RWPE2 (cell line): Measurements from ENCODE around the gene OAT.
"Not testable (repeated sequence)": the region's sequence is repeated elsewhere in the genome, so short reads cannot be mapped to it uniquely, and the experiment has no call there.

Experiments
- ATAC-seq: fragments of 200-7000 bp; cut with Tn5 transposase; 3 replicates; pipeline ENCODE4 v1.9.1; 2021; ENCODE audit warnings: low read depth
- DNase-seq: peaks from one replicate; pipeline ENCODE4 v3.0.0-alpha.2; 2020; ENCODE audit warnings: low spot score
- H3K27ac ChIP-seq: fragments of 450-650 bp; 2 replicates; pipeline ENCODE4 v1.5.1; 2017; ENCODE audit warnings: mild to moderate bottlenecking; ENCODE audit not compliant: poor library complexity, severe bottlenecking
- H3K27me3 ChIP-seq: fragments of 250-450 bp; sonication (Bioruptor Pico); 2 replicates; pipeline ENCODE4 v1.5.1; 2021; ENCODE audit warnings: mild to moderate bottlenecking, moderate library complexity; ENCODE audit not compliant: insufficient read depth, poor library complexity, severe bottlenecking
- H3K36me3 ChIP-seq: fragments of 250-450 bp; sonication (Bioruptor Pico); 2 replicates; pipeline ENCODE4 v1.5.1; 2020; ENCODE audit warnings: low read depth, mild to moderate bottlenecking, moderate library complexity
- H3K4me1 ChIP-seq: fragments of 250-450 bp; sonication (Bioruptor Pico); 2 replicates; pipeline ENCODE4 v1.5.1; 2021; ENCODE audit warnings: mild to moderate bottlenecking, moderate library complexity; ENCODE audit not compliant: insufficient read depth, poor library complexity, severe bottlenecking
- H3K4me3 ChIP-seq: fragments of 250-450 bp; sonication (Bioruptor Pico); 2 replicates; pipeline ENCODE4 v1.5.1; 2021; ENCODE audit warnings: mild to moderate bottlenecking, moderate library complexity; ENCODE audit not compliant: severe bottlenecking
- H3K9me3 ChIP-seq: fragments of 250-450 bp; sonication (Bioruptor Pico); 2 replicates; pipeline ENCODE4 v1.5.1; 2021; ENCODE audit warnings: mild to moderate bottlenecking, moderate library complexity; ENCODE audit not compliant: severe bottlenecking
- TF ChIP-seq, protein P1 (sequence below): fragments of 450-650 bp; IDR thresholded peaks from one replicate; pipeline ENCODE4 v1.5.1; 2017; ENCODE audit warnings: mild to moderate bottlenecking, moderate library complexity; ENCODE audit not compliant: poor library complexity, severe bottlenecking

Gene OAT

DNA sequence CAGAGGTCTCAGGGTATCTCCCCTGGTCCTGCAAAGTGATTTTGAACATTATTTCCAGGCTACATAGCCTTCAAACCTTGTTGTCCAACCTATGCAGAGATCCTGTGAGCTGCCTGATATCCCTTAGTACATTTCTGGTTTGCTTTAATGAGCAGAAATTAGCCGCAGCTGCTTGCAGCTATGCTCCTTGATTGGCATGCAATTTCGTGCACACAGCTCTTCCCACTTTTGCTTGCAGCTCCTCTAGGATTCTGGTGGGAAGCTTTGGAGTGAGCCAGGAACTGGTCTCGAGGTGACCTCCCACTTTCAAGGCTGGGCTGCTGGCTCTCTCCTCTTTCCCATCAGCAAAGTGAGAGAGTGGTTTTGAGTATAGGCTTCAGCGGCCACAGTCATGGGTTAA lies 45.8 kb downstream of the OAT start:
- Histone ChIP-seq H3K9me3 (no peaks in the 10 kb centered on the region), H3K36me3 (no peaks in the 10 kb centered on the region), H3K27me3 (no peaks in the 10 kb centered on the region), H3K27ac (no peak overlapping the region), H3K4me1 (no peaks in the 10 kb centered on the region), H3K4me3 (no peak overlapping the region)
- ATAC-seq, result no peak
- TF ChIP-seq, protein P1, sequence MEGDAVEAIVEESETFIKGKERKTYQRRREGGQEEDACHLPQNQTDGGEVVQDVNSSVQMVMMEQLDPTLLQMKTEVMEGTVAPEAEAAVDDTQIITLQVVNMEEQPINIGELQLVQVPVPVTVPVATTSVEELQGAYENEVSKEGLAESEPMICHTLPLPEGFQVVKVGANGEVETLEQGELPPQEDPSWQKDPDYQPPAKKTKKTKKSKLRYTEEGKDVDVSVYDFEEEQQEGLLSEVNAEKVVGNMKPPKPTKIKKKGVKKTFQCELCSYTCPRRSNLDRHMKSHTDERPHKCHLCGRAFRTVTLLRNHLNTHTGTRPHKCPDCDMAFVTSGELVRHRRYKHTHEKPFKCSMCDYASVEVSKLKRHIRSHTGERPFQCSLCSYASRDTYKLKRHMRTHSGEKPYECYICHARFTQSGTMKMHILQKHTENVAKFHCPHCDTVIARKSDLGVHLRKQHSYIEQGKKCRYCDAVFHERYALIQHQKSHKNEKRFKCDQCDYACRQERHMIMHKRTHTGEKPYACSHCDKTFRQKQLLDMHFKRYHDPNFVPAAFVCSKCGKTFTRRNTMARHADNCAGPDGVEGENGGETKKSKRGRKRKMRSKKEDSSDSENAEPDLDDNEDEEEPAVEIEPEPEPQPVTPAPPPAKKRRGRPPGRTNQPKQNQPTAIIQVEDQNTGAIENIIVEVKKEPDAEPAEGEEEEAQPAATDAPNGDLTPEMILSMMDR, result no peak
- DNase-seq, result peak; percentile 7

DNA sequence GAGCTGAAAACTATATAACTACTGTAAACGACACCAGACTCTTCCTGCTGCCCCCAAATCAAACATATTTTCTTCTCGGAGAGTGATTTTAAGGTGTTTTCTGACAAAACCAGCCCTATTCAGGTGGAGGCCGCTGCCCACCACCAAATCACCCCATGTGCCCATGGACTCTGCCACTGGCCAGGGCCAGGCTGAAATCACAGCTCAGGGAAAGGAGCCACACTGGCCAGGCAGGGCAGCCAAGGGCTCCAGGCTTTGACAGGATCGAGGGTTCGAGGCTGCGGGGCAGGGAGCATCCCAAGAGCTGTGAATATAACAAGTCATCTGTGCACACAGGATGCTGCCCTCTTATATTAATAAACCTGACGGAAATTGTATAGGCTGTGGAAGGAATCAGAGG lies 48.3 kb downstream of the OAT start:
- Histone ChIP-seq H3K4me3 (no peak overlapping the region), H3K27ac (no peak overlapping the region), H3K27me3 (no peaks in the 10 kb centered on the region), H3K36me3 (no peaks in the 10 kb centered on the region), H3K4me1 (no peaks in the 10 kb centered on the region), H3K9me3 (no peaks in the 10 kb centered on the region)
- DNase-seq, result no peak
- TF ChIP-seq, protein P1, result no peak
- ATAC-seq, result no peak

DNA sequence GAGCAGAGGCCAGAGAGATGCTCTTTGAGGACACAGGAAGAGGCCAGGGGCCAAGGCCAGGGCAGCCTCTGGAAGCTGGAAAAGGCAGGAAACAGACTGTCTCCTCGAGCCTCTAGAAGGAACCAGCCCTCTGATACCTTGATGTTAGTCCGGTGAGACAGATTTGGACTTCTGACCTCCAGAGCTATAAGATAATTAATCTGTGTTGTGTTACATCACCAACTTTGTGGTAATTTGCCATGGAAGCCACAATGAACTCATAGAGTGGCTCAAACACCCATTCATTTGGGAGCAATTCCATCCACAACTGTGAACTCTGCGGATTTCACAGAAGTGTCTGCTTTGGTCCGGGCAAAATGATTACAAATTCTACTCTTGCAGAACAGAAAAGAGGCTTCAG lies 48.7 kb downstream of the OAT start:
- Histone ChIP-seq H3K4me1 (no peaks in the 10 kb centered on the region), H3K27me3 (no peaks in the 10 kb centered on the region), H3K4me3 (no peak overlapping the region), H3K36me3 (no peaks in the 10 kb centered on the region), H3K27ac (no peak overlapping the region), H3K9me3 (no peaks in the 10 kb centered on the region)
- DNase-seq (no peak), ATAC-seq (no peak)
- TF ChIP-seq, protein P1, result no peak

DNA sequence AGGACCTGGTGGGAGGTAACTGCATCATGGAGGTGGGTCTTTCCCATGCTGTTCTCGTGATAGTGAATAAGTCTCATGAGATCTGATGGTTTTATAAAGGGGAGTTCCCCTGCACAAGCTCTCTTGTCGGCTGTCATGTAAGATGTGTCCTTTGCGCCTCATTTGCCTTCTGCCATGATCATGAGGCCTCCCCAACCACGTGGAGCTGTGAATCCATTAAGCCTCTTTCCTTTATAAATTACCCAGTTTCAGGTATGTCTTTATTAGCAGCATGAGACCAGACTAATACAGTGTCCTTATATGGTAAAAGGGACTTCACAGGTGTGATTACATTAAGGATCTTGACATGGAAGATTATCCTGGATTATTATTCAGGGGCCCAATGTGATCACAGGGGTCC lies 49.2 kb downstream of the OAT start:
- H3K4me3 ChIP-seq, H3K27ac ChIP-seq: not testable (repeated sequence)

DNA sequence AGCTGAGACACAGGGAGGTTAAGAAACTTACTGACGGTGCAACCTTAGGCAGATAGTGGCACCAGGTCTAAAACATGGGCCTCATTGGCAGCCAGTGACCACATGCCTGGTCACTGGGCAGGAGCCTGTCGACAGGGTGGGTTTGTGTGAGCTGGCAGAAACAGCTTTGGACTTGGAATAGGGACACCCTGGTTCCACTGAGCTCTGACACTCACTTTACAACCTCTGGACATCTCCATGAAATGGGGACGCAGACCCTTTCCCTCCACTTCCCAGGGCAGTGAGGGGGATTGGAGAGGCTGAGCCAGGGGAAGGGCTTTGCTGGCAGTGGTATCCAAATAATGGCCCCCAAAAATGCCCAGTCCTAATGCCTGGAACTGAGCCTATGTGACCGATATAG lies 49.7 kb downstream of the OAT start:
- H3K4me1 ChIP-seq, result no peaks in the 10 kb centered on the region
- no peak for DNase-seq
- H3K27me3 ChIP-seq, result no peaks in the 10 kb centered on the region
- no peaks in the 10 kb centered on the region for H3K36me3 ChIP-seq
- H3K27ac ChIP-seq, result no peak overlapping the region
- ATAC-seq, result no peak
- H3K9me3 ChIP-seq, result no peaks in the 10 kb centered on the region
- TF ChIP-seq, protein P1, result no peak
- H3K4me3 ChIP-seq, result no peak overlapping the region

More for the DNA sequence above, 49.2 kb downstream of the OAT start:
- H3K4me1 ChIP-seq, H3K9me3 ChIP-seq, DNase-seq, H3K27me3 ChIP-seq, H3K36me3 ChIP-seq, ATAC-seq: not testable (repeated sequence)
